HEK293T (cell line): Measurements from ENCODE around the gene NLRP9.

Experiments used
- ARNT ChIP-seq: fragments of 450-650 bp; IDR thresholded peaks from 2 replicates; pipeline ENCODE4 v1.6.1; 2017; ENCODE audit warnings: mild to moderate bottlenecking
- BHLHE40 ChIP-seq: fragments of 450-650 bp; IDR thresholded peaks from 2 replicates; pipeline ENCODE4 v1.6.1; 2016; ENCODE audit warnings: mild to moderate bottlenecking, moderate library complexity, borderline replicate concordance
- CTBP1 ChIP-seq: fragments of 450-650 bp; IDR thresholded peaks from 2 replicates; pipeline ENCODE4 v1.6.1; 2016; ENCODE audit warnings: borderline replicate concordance
- ELF4 ChIP-seq: fragments of 450-650 bp; IDR thresholded peaks from 2 replicates; pipeline ENCODE4 v1.6.1; 2017; ENCODE audit warnings: antibody characterized with exemption
- FOXA1 ChIP-seq: fragments of 450-650 bp; IDR thresholded peaks from 2 replicates; pipeline ENCODE4 v1.6.1; 2016; ENCODE audit warnings: mild to moderate bottlenecking
- FOXK2 ChIP-seq: fragments of 450-650 bp; IDR thresholded peaks from 2 replicates; pipeline ENCODE4 v1.6.1; 2016; ENCODE audit warnings: mild to moderate bottlenecking
- FOXM1 ChIP-seq: fragments of 450-650 bp; IDR thresholded peaks from 2 replicates; pipeline ENCODE4 v1.6.1; 2017; ENCODE audit warnings: mild to moderate bottlenecking, borderline replicate concordance
- HDGF ChIP-seq: fragments of 450-650 bp; IDR thresholded peaks from 2 replicates; pipeline ENCODE4 v1.6.1; 2017; ENCODE audit warnings: antibody characterized with exemption, borderline replicate concordance
- L3MBTL2 ChIP-seq: fragments of 450-650 bp; conservative IDR thresholded peaks from 2 replicates; pipeline ENCODE4 v1.6.1; 2016; ENCODE audit warnings: mild to moderate bottlenecking
- LEF1 ChIP-seq: fragments of 450-650 bp; IDR thresholded peaks from 2 replicates; pipeline ENCODE4 v1.6.1; 2017; ENCODE audit warnings: mild to moderate bottlenecking, borderline replicate concordance
- NFRKB ChIP-seq: fragments of 450-650 bp; IDR thresholded peaks from 2 replicates; pipeline ENCODE4 v1.6.1; 2016; ENCODE audit warnings: mild to moderate bottlenecking, moderate library complexity
- SP1 ChIP-seq: fragments of 450-650 bp; IDR thresholded peaks from 2 replicates; pipeline ENCODE4 v1.6.1; 2017
- SUZ12 ChIP-seq: fragments of 450-650 bp; IDR thresholded peaks from 2 replicates; pipeline ENCODE4 v1.6.1; 2016; ENCODE audit warnings: mild to moderate bottlenecking
- TARDBP ChIP-seq: fragments of 450-650 bp; IDR thresholded peaks from 2 replicates; pipeline ENCODE4 v1.6.1; 2016

DNA sequence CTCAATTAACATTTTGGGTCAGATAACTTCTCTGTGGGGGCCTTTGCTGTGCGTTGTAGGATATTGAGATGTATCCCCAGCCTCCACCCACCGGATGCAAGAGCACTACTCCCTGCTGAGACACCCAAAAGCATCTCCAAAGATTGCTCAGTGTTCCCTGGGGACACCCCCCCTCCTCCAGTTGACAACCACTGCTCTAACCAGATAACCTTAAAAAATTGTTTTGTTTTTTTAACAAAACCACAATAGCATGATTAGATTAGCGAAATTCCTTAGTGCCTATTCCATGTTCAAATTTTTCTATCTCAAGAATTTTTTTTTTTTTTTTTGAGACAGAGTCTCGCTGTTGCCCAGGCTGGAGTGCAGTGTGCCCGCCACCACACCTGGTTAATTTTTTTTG is 65.8 kb downstream of the NLRP9 start:
- TF ChIP-seq SP1: no peak
- TF ChIP-seq LEF1: no peak
- TF ChIP-seq CTBP1: no peak
- TF ChIP-seq FOXK2: no peak
- no peak for TF ChIP-seq FOXM1
- TF ChIP-seq ARNT: no peak
- no peak for TF ChIP-seq TARDBP
- no peak for TF ChIP-seq NFRKB
- no peak for TF ChIP-seq SUZ12
- no peak for TF ChIP-seq FOXA1
- no peak for TF ChIP-seq HDGF
- TF ChIP-seq BHLHE40: no peak
- TF ChIP-seq ELF4: no peak
- no peak for TF ChIP-seq L3MBTL2
